WTC11 (cell line): ENCODE measurements around the gene ISG20L2.

Experiments used
- ETV6 ChIP-seq: sonication (generic); formaldehyde crosslinking; IDR thresholded peaks from 2 replicates; pipeline ENCODE4 v1.8.1; 2022; ENCODE audit warnings: mild to moderate bottlenecking, missing genetic modification reagents
- ZNF138 ChIP-seq: sonication (generic); formaldehyde crosslinking; conservative IDR thresholded peaks from 2 replicates; pipeline ENCODE4 v1.8.1; 2022; ENCODE audit warnings: mild to moderate bottlenecking, moderate library complexity, missing genetic modification reagents
- TF ChIP-seq, protein P1 (sequence below): fragments of 200-600 bp; IDR thresholded peaks from 2 replicates; pipeline ENCODE4 v1.8.0; 2022; ENCODE audit warnings: antibody characterized with exemption
- TF ChIP-seq, protein P2 (sequence below): fragments of 250-450 bp; sonication (Bioruptor Pico); IDR thresholded peaks from 2 replicates; pipeline ENCODE4 v2.1.2; 2022; ENCODE audit warnings: mild to moderate bottlenecking, moderate library complexity
- TF ChIP-seq, protein P3 (sequence below): sonication (generic); formaldehyde crosslinking; IDR thresholded peaks from 2 replicates; pipeline ENCODE4 v1.8.1; 2022; ENCODE audit warnings: low read depth, missing genetic modification reagents, borderline replicate concordance
- TF ChIP-seq, protein P4 (sequence below): sonication (generic); formaldehyde crosslinking; IDR thresholded peaks from 2 replicates; pipeline ENCODE4 v1.8.1; 2023; ENCODE audit warnings: mild to moderate bottlenecking, missing genetic modification reagents, moderate library complexity

DNA sequence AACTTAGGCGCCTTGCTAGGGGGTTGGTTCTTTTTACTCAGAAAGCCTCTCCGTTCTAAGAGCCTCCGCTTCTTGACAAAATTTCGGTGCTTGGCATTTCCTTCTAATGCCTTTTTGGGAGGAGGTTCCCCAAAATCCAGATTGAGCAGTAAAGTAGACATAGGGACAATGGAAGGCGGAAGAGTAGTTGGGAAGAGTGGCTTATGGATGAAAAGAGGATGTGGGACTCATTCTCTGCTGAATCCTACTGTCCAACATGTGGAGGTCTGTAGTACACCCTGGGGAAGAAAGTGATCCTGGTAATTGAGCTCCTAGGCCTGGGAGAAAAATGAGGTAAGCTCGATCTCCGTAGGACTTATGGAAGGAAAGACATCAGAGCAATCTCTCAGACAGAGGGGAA, 1.1 kb downstream of the ISG20L2 start:
- TF ChIP-seq, protein P1, sequence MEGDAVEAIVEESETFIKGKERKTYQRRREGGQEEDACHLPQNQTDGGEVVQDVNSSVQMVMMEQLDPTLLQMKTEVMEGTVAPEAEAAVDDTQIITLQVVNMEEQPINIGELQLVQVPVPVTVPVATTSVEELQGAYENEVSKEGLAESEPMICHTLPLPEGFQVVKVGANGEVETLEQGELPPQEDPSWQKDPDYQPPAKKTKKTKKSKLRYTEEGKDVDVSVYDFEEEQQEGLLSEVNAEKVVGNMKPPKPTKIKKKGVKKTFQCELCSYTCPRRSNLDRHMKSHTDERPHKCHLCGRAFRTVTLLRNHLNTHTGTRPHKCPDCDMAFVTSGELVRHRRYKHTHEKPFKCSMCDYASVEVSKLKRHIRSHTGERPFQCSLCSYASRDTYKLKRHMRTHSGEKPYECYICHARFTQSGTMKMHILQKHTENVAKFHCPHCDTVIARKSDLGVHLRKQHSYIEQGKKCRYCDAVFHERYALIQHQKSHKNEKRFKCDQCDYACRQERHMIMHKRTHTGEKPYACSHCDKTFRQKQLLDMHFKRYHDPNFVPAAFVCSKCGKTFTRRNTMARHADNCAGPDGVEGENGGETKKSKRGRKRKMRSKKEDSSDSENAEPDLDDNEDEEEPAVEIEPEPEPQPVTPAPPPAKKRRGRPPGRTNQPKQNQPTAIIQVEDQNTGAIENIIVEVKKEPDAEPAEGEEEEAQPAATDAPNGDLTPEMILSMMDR: no peak
- TF ChIP-seq, protein P2, sequence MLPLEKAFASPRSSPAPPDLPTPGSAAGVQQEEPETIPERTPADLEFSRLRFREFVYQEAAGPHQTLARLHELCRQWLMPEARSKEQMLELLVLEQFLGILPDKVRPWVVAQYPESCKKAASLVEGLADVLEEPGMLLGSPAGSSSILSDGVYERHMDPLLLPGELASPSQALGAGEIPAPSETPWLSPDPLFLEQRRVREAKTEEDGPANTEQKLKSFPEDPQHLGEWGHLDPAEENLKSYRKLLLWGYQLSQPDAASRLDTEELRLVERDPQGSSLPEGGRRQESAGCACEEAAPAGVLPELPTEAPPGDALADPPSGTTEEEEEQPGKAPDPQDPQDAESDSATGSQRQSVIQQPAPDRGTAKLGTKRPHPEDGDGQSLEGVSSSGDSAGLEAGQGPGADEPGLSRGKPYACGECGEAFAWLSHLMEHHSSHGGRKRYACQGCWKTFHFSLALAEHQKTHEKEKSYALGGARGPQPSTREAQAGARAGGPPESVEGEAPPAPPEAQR (CRISPR knock-in tag): no peak
- no peak for TF ChIP-seq ETV6
- TF ChIP-seq, protein P3, sequence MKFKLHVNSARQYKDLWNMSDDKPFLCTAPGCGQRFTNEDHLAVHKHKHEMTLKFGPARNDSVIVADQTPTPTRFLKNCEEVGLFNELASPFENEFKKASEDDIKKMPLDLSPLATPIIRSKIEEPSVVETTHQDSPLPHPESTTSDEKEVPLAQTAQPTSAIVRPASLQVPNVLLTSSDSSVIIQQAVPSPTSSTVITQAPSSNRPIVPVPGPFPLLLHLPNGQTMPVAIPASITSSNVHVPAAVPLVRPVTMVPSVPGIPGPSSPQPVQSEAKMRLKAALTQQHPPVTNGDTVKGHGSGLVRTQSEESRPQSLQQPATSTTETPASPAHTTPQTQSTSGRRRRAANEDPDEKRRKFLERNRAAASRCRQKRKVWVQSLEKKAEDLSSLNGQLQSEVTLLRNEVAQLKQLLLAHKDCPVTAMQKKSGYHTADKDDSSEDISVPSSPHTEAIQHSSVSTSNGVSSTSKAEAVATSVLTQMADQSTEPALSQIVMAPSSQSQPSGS (CRISPR knock-in tag): no peak
- no peak for TF ChIP-seq ZNF138 (CRISPR knock-in tag)
- TF ChIP-seq, protein P4, sequence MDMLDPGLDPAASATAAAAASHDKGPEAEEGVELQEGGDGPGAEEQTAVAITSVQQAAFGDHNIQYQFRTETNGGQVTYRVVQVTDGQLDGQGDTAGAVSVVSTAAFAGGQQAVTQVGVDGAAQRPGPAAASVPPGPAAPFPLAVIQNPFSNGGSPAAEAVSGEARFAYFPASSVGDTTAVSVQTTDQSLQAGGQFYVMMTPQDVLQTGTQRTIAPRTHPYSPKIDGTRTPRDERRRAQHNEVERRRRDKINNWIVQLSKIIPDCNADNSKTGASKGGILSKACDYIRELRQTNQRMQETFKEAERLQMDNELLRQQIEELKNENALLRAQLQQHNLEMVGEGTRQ (CRISPR knock-in tag): no peak
